Gastroesophageal sphincter (tissue), 3 donors: ENCODE measurements around the gene CEP170B.

ENCODE experiments used
- CTCF ChIP-seq, 4 experiments: fragments of 200-600 bp in 2 of 4; fragments of 450-650 bp in 2 of 4; sonication (generic) in 1 of 4; IDR thresholded peaks; one replicate each; pipeline ENCODE4 v1.5.1; 2017 to 2019; ENCODE audit warnings: antibody characterized with exemption in 4 of 4, mild to moderate bottlenecking in 2 of 4, moderate library complexity in 2 of 4
- POLR2A ChIP-seq, 2 donors: fragments of 450-650 bp; IDR thresholded peaks; one replicate each; pipeline ENCODE4 v1.6.1; 2017; ENCODE audit warnings: antibody characterized with exemption in 2 of 2, mild to moderate bottlenecking in 2 of 2, moderate library complexity in 1 of 2
- POLR2AphosphoS5 ChIP-seq: sonication (generic); formaldehyde crosslinking; IDR thresholded peaks from one replicate; pipeline ENCODE4 v1.6.1; 2017; ENCODE audit warnings: antibody characterized with exemption

GRCh38 chr14:104859900-104860299 lies 5.2 kb upstream of the CEP170B start:
- no peak for TF ChIP-seq CTCF (IDR thresholded peaks at IDR 0.05)
- no peak for TF ChIP-seq POLR2A (IDR thresholded peaks at IDR 0.05)
- no peak for TF ChIP-seq POLR2AphosphoS5
